ENCODE data around the gene CD47. TPM values are rescaled to one million over a fixed set of nuclear protein-coding genes. Genes with fewer than 3 reads are reported as not detected.

Gene CD47
- polyA plus RNA-seq, 1 experiment = 13.4 TPM

DNA sequence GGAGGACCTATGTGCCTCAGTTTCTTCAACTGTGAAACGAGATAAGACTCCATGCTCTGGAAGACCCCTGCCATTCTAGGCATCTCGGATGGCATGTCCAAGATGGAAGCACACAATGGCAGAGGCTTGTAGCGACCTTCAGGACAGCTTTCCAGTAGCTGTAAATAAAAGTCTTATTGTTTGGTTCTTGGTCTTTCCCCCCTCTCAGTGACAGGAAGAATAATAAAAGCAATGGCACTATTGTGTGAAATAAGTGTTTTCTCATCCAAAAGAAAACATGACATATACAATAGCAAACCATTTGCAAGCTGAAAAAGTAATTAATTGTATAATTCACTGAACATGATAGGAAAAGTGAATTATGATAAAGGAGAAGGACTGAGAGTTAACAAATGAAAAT, 32.5 kb upstream of the CD47 start:
- CTCF ChIA-PET = interaction anchor here (0.8 to 1.8 kb wide), 2 partner anchors 8 to 9 kb away, joined by 3 to 4 read pairs; no protein-coding TSS in a partner anchor

DNA sequence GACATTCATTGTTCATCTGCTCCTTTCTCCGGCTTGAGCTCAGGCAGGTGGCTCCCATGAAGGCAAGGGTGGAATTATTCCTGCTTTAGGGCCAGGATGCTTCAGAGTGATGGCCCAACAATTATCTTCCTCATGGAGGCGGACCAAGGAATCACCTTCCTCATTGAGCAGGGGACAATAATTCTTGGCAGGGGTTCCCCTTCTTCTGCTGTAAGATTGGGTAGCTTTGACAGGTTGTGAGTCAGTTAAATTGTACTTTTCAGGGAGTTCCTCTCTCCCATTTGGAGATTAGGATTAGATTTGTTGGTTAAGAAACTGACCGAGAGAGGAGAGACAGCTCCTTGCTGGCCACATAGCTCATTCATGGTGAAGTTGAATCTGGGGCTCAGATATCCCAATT, 31.4 kb upstream of the CD47 start:
- Histone ChIP-seq H3K36me3 (ENCODE audit: control insufficient read depth, insufficient read depth, low read length) (no peaks in the 10 kb centered on the region), H3K4me3 (ENCODE audit: low read depth, low read length) (no peak overlapping the region), H3K27me3 (ENCODE audit: control insufficient read depth, insufficient read depth, low read length) (no peaks in the 10 kb centered on the region; the same call in 1 of the 2 replicates)
- POLR2A ChIA-PET = no interaction called here
- CTCF ChIA-PET = interaction anchor here (0.8 to 1.8 kb wide), 2 partner anchors 9 to 10 kb away, joined by 4 read pairs; no protein-coding TSS in a partner anchor
- TF ChIP-seq, protein P1, sequence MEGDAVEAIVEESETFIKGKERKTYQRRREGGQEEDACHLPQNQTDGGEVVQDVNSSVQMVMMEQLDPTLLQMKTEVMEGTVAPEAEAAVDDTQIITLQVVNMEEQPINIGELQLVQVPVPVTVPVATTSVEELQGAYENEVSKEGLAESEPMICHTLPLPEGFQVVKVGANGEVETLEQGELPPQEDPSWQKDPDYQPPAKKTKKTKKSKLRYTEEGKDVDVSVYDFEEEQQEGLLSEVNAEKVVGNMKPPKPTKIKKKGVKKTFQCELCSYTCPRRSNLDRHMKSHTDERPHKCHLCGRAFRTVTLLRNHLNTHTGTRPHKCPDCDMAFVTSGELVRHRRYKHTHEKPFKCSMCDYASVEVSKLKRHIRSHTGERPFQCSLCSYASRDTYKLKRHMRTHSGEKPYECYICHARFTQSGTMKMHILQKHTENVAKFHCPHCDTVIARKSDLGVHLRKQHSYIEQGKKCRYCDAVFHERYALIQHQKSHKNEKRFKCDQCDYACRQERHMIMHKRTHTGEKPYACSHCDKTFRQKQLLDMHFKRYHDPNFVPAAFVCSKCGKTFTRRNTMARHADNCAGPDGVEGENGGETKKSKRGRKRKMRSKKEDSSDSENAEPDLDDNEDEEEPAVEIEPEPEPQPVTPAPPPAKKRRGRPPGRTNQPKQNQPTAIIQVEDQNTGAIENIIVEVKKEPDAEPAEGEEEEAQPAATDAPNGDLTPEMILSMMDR (IDR thresholded peaks at IDR 0.05; ENCODE audit: insufficient read depth, low read depth, low read length) = no peak
- DNase-seq (ENCODE audit: low read depth) = no peak

More for the DNA sequence above, 32.5 kb upstream of the CD47 start:
- H3K4me3 ChIP-seq (ENCODE audit: low read depth, low read length) = no peak overlapping the region
- H3K36me3 ChIP-seq (ENCODE audit: control insufficient read depth, insufficient read depth, low read length) = no peaks in the 10 kb centered on the region
- H3K27me3 ChIP-seq (ENCODE audit: control insufficient read depth, insufficient read depth, low read length) = no peaks in the 10 kb centered on the region; the same call in 1 of the 2 replicates
- DNase-seq (ENCODE audit: low read depth) = no peak
- POLR2A ChIA-PET = no interaction called here
- TF ChIP-seq, protein P1 (IDR thresholded peaks at IDR 0.05; ENCODE audit: insufficient read depth, low read depth, low read length) = no peak

DNA sequence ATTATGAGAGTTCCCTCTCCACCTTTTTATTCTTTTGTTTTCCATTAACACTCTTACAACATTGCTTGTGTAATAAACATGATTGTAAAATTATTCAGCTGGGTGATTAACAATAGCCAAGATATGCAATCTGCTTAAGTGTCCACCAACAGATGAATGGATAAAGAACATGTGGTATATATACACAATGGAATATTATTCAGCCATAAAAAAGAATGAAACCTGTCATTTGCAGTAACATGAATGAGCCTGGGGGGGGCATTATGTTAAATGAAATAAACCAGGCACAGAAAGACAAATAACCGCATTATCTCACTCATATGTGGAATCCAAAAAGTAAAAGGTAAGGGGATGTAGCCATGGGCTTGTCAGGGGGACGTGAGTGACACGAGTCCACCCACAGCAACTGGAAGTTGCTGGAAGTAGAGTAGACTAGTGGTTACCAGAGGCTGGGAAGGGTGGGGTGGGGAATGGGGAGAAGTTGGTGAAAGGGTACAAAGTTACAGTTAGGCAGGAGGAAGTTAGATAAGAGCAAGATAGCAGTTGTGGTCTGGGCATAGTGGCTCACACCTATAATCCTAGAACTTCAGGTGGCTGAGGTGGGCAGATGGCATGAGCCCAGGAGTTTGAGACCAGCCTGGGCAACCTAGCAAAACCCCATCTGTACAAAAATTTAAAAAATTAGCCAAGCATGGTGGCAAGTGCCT, 28.7 kb upstream of the CD47 start:
- Histone ChIP-seq H3K36me3 (ENCODE audit: control insufficient read depth, insufficient read depth, low read length) (no peaks in the 10 kb centered on the region), H3K27me3 (ENCODE audit: control insufficient read depth, insufficient read depth, low read length) (no peaks in the 10 kb centered on the region; the same call in 1 of the 2 replicates), H3K4me3 (ENCODE audit: low read depth, low read length) (no peak overlapping the region)
- POLR2A ChIA-PET = no interaction called here
- DNase-seq (ENCODE audit: low read depth) = no peak
- CTCF ChIA-PET = no interaction called here
- TF ChIP-seq, protein P1 (IDR thresholded peaks at IDR 0.05; ENCODE audit: insufficient read depth, low read depth, low read length) = no peak

- ChIA-PET POLR2A (no interaction called here), CTCF (interaction anchor here (1.3 kb wide), 1 partner anchor 10 kb away, joined by 4 read pairs; no protein-coding TSS in a partner anchor)
- TF ChIP-seq, protein P1 (IDR thresholded peaks at IDR 0.05; ENCODE audit: insufficient read depth, low read depth, low read length) = no peak
- DNase-seq (ENCODE audit: low read depth) = no peak
- Histone ChIP-seq H3K36me3 (ENCODE audit: control insufficient read depth, insufficient read depth, low read length) (no peaks in the 10 kb centered on the region), H3K27me3 (ENCODE audit: control insufficient read depth, insufficient read depth, low read length) (peaks cover 1% of the 10 kb centered on the region), H3K4me3 (ENCODE audit: low read depth, low read length) (no peak overlapping the region)
These were observed 27.4 kb upstream of the CD47 start for GRCh38 chr3:108118038-108118768.

DNA sequence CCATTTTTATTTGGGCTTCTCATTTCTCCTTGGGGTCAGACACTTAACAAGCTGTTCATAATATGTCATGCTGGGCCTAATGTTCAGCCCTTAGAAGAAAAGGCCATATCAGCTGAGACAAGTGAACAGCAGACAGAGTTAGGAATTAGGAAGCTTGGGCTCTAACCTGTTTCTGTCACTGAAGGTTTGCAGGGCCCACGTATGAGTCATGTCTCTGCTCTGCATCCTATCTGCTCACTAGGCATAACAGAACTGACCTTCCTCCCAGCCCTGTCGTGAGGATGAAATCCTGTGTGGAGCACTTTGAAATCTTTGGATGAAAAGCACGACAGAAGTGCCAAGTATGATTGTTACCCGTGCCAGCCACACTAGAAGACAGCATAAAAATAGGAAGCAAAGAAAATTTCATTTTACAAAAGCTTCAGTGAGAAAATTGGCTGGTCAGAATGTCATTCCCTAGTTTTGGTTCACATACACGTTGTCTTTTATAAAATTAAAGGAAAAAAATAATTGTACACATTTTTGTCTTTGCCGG, 26.5 kb upstream of the CD47 start:
- TF ChIP-seq, protein P1 (IDR thresholded peaks at IDR 0.05; ENCODE audit: insufficient read depth, low read depth, low read length) = no peak
- H3K36me3 ChIP-seq (ENCODE audit: control insufficient read depth, insufficient read depth, low read length) = no peaks in the 10 kb centered on the region
- peaks cover 1% of the 10 kb centered on the region; the same call in 1 of the 2 replicates for H3K27me3 ChIP-seq (ENCODE audit: control insufficient read depth, insufficient read depth, low read length)
- CTCF ChIA-PET = interaction anchor here (1.3 kb wide), 1 partner anchor 10 kb away, joined by 4 read pairs; no protein-coding TSS in a partner anchor
- H3K4me3 ChIP-seq (ENCODE audit: low read depth, low read length) = no peak overlapping the region
- POLR2A ChIA-PET = no interaction called here
- no peak for DNase-seq (ENCODE audit: low read depth)

Data from BJ (cell line).